GM12878 (cell line): ENCODE measurements around the gene AGAP1. TPM values are rescaled to one million over a fixed set of nuclear protein-coding genes. Genes with fewer than 3 reads are reported as not detected.

Experiments used
- ATAC-seq: fragments of 200-7000 bp; cut with Tn5 transposase; 3 replicates; pipeline ENCODE4 v1.9.1; 2020; ENCODE audit warnings: mild to moderate bottlenecking, moderate library complexity
- BruUV-seq: library from RNA; stranded (reverse); fragments of 400-500 nt; replicated peaks from 2 replicates; lab custom pipeline; 2021; lab: Mats Ljungman, UMichigan
- CTCF ChIA-PET: fragments of 300-600 bp; sonication (Branson Sonifier 250); formaldehyde crosslinking; extraction: SDS; loops from one replicate; lab custom pipeline; 2021; ENCODE audit warnings: inconsistent platforms; lab: Yijun Ruan, JAX
- POLR2A ChIA-PET: fragments of 350-600 bp; formaldehyde crosslinking; extraction: SDS; loops from one replicate; lab custom pipeline; 2021; ENCODE audit warnings: inconsistent platforms; lab: Charles Lee
- RAD21 ChIA-PET: fragments of 300-600 bp; sonication (Branson Sonifier 250); formaldehyde crosslinking; loops from one replicate; lab custom pipeline; 2023; ENCODE audit warnings: antibody characterized with exemption; ENCODE audit not compliant: unreplicated experiment; lab: Charles Lee
- SMC1A ChIA-PET: fragments of 300-600 bp; sonication (Branson Sonifier 250); formaldehyde crosslinking; loops from one replicate; lab custom pipeline; 2023; ENCODE audit not compliant: unreplicated experiment, uncharacterized antibody; lab: Charles Lee
- DNase-seq: peaks from one replicate; pipeline ENCODE4 v3.0.0-alpha.2; 2011; ENCODE audit warnings: low read depth, low spot score
- FAIRE-seq: peaks from 3 replicates; lab custom pipeline; 2011; peaks lifted over from hg19 to GRCh38; lab: Jason Lieb, UNC
- H2AFZ ChIP-seq: 2 replicates; pipeline ENCODE4 v1.6.0; 2011; ENCODE audit warnings: low read depth, low read length, control low read depth; ENCODE audit not compliant: control insufficient read depth
- H3K27ac ChIP-seq: 2 replicates; pipeline ENCODE4 v1.5.1; 2011; ENCODE audit warnings: control low read depth; ENCODE audit not compliant: control insufficient read depth, insufficient read depth
- H3K27me3 ChIP-seq, 2 experiments: replicated peaks in 1 of 2; 2 replicates each; pipeline versions ENCODE4 v1.6.0 to v1.6.1; 2011; ENCODE audit warnings: low read length in 1 of 2; ENCODE audit not compliant: control insufficient read depth in 2 of 2, insufficient read depth in 2 of 2
- H3K36me3 ChIP-seq, 2 experiments: 2 replicates each; pipeline ENCODE4 v1.5.1; 2011; ENCODE audit warnings: low read length in 1 of 2; ENCODE audit not compliant: control insufficient read depth in 2 of 2, insufficient read depth in 2 of 2
- H3K4me1 ChIP-seq: 2 replicates; pipeline ENCODE4 v1.6.1; 2011; ENCODE audit warnings: mild to moderate bottlenecking, low read length, moderate library complexity, mixed read lengths; ENCODE audit not compliant: control insufficient read depth, insufficient read depth
- H3K4me2 ChIP-seq: 2 replicates; pipeline ENCODE4 v1.6.0; 2011; ENCODE audit warnings: control low read depth; ENCODE audit not compliant: control insufficient read depth, insufficient read depth
- H3K4me3 ChIP-seq: fragments of 200-600 bp; sonication (generic); 2 replicates; pipeline ENCODE4 v1.5.1; 2016
- H3K79me2 ChIP-seq: 2 replicates; pipeline ENCODE4 v1.6.0; 2011; ENCODE audit warnings: low read length; ENCODE audit not compliant: control insufficient read depth, insufficient read depth
- H3K9ac ChIP-seq: 2 replicates; pipeline ENCODE4 v1.8.0; 2011; ENCODE audit warnings: low read length, control low read depth, mixed read lengths; ENCODE audit not compliant: control insufficient read depth, insufficient read depth
- H3K9me3 ChIP-seq: replicated peaks from 3 replicates; pipeline ENCODE4 v1.5.1; 2011; ENCODE audit warnings: mild to moderate bottlenecking, low read length; ENCODE audit not compliant: control insufficient read depth, insufficient read depth
- H4K20me1 ChIP-seq: 2 replicates; pipeline ENCODE4 v1.6.0; 2011; ENCODE audit not compliant: control insufficient read depth, insufficient read depth
- CHD2 ChIP-seq: IDR thresholded peaks from 2 replicates; pipeline ENCODE4 v1.6.1; 2011; ENCODE audit warnings: low read depth, low read length, improper control_type of control experiment, borderline replicate concordance
- ESRRA ChIP-seq: IDR thresholded peaks from 2 replicates; pipeline ENCODE4 v1.6.1; 2012; ENCODE audit warnings: mild to moderate bottlenecking, low read length, improper control_type of control experiment
- IRF4 ChIP-seq: IDR thresholded peaks from 2 replicates; pipeline ENCODE4 v1.6.1; 2011; ENCODE audit warnings: low read depth, low read length
- NR2C1 ChIP-seq: fragments of 450-650 bp; IDR thresholded peaks from 2 replicates; pipeline ENCODE4 v1.6.1; 2017; ENCODE audit warnings: antibody characterized with exemption, mild to moderate bottlenecking, moderate library complexity
- RAD51 ChIP-seq: fragments of 450-650 bp; IDR thresholded peaks from 2 replicates; pipeline ENCODE4 v1.6.1; 2016; ENCODE audit warnings: moderate library complexity, mild to moderate bottlenecking, inconsistent platforms
- SMAD5 ChIP-seq: IDR thresholded peaks from 2 replicates; pipeline ENCODE4 v1.6.1; 2016; ENCODE audit warnings: antibody characterized with exemption, low read depth
- SUZ12 ChIP-seq: fragments of 200-600 bp; sonication (generic); IDR thresholded peaks from one replicate; pipeline ENCODE4 v1.6.1; 2018; ENCODE audit warnings: antibody characterized with exemption, mild to moderate bottlenecking; ENCODE audit not compliant: unreplicated experiment
- ZBTB40 ChIP-seq: fragments of 450-650 bp; IDR thresholded peaks from 2 replicates; pipeline ENCODE4 v1.6.1; 2016; ENCODE audit warnings: mild to moderate bottlenecking, moderate library complexity, borderline replicate concordance
- ZNF384 ChIP-seq: IDR thresholded peaks from 2 replicates; pipeline ENCODE4 v1.6.1; 2012; ENCODE audit warnings: low read depth, mild to moderate bottlenecking, low read length, improper control_type of control experiment, borderline replicate concordance
- ZNF687 ChIP-seq: fragments of 450-650 bp; IDR thresholded peaks from 2 replicates; pipeline ENCODE4 v1.6.1; 2017; ENCODE audit warnings: mild to moderate bottlenecking, moderate library complexity
- ZZZ3 ChIP-seq: IDR thresholded peaks from 2 replicates; pipeline ENCODE4 v1.6.1; 2011; ENCODE audit warnings: low read depth; ENCODE audit not compliant: control insufficient read depth, insufficient read length
- WGBS: methylation state at CpG from one replicate; pipeline ENCODE4 v1.1.6; 2016; ENCODE audit warnings: low lambda C conversion rate; ENCODE audit not compliant: insufficient replicate concordance, insufficient coverage; ENCODE audit errors: missing lambda C conversion rate; 5-methylcytosine and 5-hydroxymethylcytosine counted together
- in situ Hi-C: fragments of 300-500 bp; cut with MboI; formaldehyde crosslinking; loops from 9 replicates; pipeline ENCODE4 v1.14.3; 2018; ENCODE audit warnings: mixed read lengths
- intact Hi-C: fragments of 100-400 bp; cut with micrococcal nuclease; formaldehyde crosslinking; loops from one replicate; pipeline ENCODE4 v1.14.2; 2022; ENCODE audit not compliant: unreplicated experiment
- polyA plus RNA-seq, 11 experiments: library from polyadenylated mRNA; depleted of rRNA in 4 of 11; unstranded in 6 of 11; stranded (reverse) in 5 of 11; fragments of >200 nt; fragmentation: Nextera tagmentation in 4 of 11; fragmentation: Illumina TruSeq in 1 of 11; extraction: Ambion mirVana in 4 of 11; extraction: Trizol in 1 of 11; gene quantifications; 1 replicate in 1 of 11; 2 replicates in 10 of 11; pipeline versions ENCODE4 v1.2.1 to v1.2.3, GENCODE V29; 2011 to 2016; ENCODE audit warnings: inconsistent platforms in 2 of 11, missing spikeins in 2 of 11, low read depth in 1 of 11
- total RNA-seq, 4 experiments: library from RNA; depleted of rRNA in 3 of 4; stranded (reverse); fragments of >200 nt in 3 of 4; fragmentation: Illumina TruSeq in 1 of 4; extraction: Trizol in 1 of 4; gene quantifications; 2 replicates each; pipeline versions ENCODE4 v1.2.1 to v1.2.3, GENCODE V29; 2013 to 2021

The AGAP1 gene
- total and polyA plus RNA-seq, 10 of the 15 experiments (the other 5 are each of a cell fraction or from before 2014, with no cell fraction given), result 0.05 to 0.15 (median 0.06) TPM; not detected in 7

- Histone ChIP-seq H3K4me3 (no peak overlapping the region), H3K4me1 (peaks cover 3% of the 10 kb centered on the region), H3K4me2 (no peak overlapping the region), H3K9ac (no peak overlapping the region), H3K27ac (no peak overlapping the region), H3K9me3 (no peaks in the 10 kb centered on the region), H3K79me2 (no peaks in the 10 kb centered on the region), H4K20me1 (no peaks in the 10 kb centered on the region), H3K36me3 (no peaks in the 10 kb centered on the region), H2AFZ (no peak overlapping the region), H3K27me3 (no peaks in the 10 kb centered on the region)
- no peak for DNase-seq
- FAIRE-seq, result no peak
- no TSS peak for BruUV-seq
- 0% methylated on average over 3 of the region's 3 CpGs for WGBS
- ATAC-seq, result no peak
- ChIA-PET CTCF (no interaction called here), SMC1A (no interaction called here), RAD21 (no interaction called here), POLR2A (no interaction called here)
- TF ChIP-seq ZZZ3 (no peak), IRF4 (no peak)
- intact Hi-C loops, result no loop called here
- in situ Hi-C loops, result no loop called here
These were observed 62.2 kb downstream of the AGAP1 start for GRCh38 chr2:235556086-235556485.

GRCh38 chr2:235556901-235557300, 63.1 kb downstream of the AGAP1 start:
- Histone ChIP-seq H3K27me3 (no peaks in the 10 kb centered on the region), H3K4me3 (no peak overlapping the region), H3K36me3 (no peaks in the 10 kb centered on the region), H4K20me1 (no peaks in the 10 kb centered on the region), H3K4me2 (no peak overlapping the region), H3K27ac (no peak overlapping the region), H2AFZ (no peak overlapping the region), H3K9me3 (no peaks in the 10 kb centered on the region), H3K79me2 (no peaks in the 10 kb centered on the region), H3K9ac (no peak overlapping the region), H3K4me1 (peaks cover 3% of the 10 kb centered on the region)
- no peak for ATAC-seq
- RAD21 ChIA-PET, result no interaction called here
- in situ Hi-C loops, result no loop called here
- no TSS peak for BruUV-seq
- intact Hi-C loops, result no loop called here
- CTCF ChIA-PET, result no interaction called here
- POLR2A ChIA-PET, result no interaction called here
- DNase-seq, result no peak
- FAIRE-seq, result no peak
- 38% methylated on average over 8 of the region's 8 CpGs for WGBS
- SMC1A ChIA-PET, result no interaction called here
- TF ChIP-seq ZNF687 (no peak), ZBTB40 (no peak), SUZ12 (no peak), SMAD5 (no peak), ZNF384 (no peak), CHD2 (no peak), NR2C1 (no peak), ESRRA (no peak), RAD51 (no peak)
